ENCODE measurements around the gene ZC3H10. TPM values are rescaled to one million over a fixed set of nuclear protein-coding genes. Genes with fewer than 3 reads are reported as not detected.

ZC3H10 gene
- total RNA-seq, 2 donors from 2014 or later, result 0.99 to 11.2 TPM

DNA sequence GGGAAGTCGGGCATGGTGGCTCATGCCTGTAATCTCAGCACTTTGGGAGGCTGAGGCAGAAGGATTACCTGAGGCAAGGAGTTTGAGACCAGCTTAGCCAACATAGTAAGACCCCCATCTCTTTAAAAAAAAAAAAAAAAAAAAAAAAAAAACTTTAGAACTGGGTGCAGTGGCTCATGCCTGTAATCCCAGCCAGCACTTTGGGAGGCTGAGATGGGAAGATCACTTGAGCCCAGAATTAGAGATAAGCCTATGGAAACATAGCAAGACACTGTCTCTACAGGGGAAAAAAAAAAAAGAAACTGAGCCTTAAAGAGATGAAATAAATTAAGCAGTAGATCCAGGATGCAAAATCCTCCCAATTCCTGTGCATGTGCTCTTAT is 15.4 kb upstream of the ZC3H10 start:
- intact Hi-C loops (cut with DNase I), result no loop called here
- no peaks in the 10 kb centered on the region for H3K9me3 ChIP-seq
- peaks cover 0 to 11% of the 10 kb centered on the region in 2 donors for H3K36me3 ChIP-seq (replicated peaks in 1 of 2; ENCODE audit: insufficient read depth in 1 of 2, low read depth in 2 of 2)
- H3K4me1 ChIP-seq, result peaks cover 24% of the 10 kb centered on the region
- TF ChIP-seq POLR2A (IDR thresholded peaks at IDR 0.05), result no peak
- TF ChIP-seq, protein P1, sequence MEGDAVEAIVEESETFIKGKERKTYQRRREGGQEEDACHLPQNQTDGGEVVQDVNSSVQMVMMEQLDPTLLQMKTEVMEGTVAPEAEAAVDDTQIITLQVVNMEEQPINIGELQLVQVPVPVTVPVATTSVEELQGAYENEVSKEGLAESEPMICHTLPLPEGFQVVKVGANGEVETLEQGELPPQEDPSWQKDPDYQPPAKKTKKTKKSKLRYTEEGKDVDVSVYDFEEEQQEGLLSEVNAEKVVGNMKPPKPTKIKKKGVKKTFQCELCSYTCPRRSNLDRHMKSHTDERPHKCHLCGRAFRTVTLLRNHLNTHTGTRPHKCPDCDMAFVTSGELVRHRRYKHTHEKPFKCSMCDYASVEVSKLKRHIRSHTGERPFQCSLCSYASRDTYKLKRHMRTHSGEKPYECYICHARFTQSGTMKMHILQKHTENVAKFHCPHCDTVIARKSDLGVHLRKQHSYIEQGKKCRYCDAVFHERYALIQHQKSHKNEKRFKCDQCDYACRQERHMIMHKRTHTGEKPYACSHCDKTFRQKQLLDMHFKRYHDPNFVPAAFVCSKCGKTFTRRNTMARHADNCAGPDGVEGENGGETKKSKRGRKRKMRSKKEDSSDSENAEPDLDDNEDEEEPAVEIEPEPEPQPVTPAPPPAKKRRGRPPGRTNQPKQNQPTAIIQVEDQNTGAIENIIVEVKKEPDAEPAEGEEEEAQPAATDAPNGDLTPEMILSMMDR (IDR thresholded peaks at IDR 0.05), result no peak
- H3K4me3 ChIP-seq, result no peak overlapping the region
- ATAC-seq (no peak), DNase-seq (no peak)
- peak overlapping the region in 1 of 4 donors; percentile 82 for H3K27ac ChIP-seq
- no peaks in the 10 kb centered on the region for H3K27me3 ChIP-seq
- WGBS, 2 donors, result 21 to 35% methylated on average over 1 of the region's 1 CpG

DNA sequence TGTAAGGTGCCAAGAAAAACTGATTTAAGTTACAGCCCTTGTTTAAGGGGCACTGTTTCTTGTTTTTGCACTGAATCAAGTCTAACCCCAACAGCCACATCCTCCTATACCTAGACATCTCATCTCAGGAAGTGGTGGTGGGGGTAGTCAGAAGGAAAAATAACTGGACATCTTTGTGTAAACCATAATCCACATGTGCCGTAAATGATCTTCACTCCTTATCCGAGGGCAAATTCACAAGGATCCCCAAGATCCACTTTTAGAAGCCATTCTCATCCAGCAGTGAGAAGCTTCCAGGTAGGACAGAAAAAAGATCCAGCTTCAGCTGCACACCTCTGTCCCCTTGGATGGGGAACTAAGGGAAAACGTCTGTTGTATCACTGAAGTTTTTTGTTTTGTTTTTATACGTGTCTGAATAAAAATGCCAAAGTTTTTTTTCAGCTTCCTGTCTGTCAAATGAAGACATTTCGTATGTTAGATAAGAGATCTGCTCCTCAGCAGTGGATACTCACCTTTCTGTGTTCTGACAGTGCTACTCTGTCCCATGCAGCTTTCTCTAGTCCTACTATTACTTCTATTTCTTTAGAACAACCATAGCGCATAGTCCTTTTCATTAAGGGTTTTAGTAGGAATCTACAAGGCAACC is 14.9 kb upstream of the ZC3H10 start:
- 24% methylated on average over 6 of the region's 6 CpGs for WGBS, 2 donors
- H3K9me3 ChIP-seq, result no peaks in the 10 kb centered on the region
- H3K4me1 ChIP-seq, result peaks cover 24% of the 10 kb centered on the region
- ATAC-seq (no peak), DNase-seq (no peak)
- TF ChIP-seq, protein P1 (IDR thresholded peaks at IDR 0.05), result no peak
- TF ChIP-seq POLR2A (IDR thresholded peaks at IDR 0.05), result no peak
- peak overlapping the region in 3 of 4 donors; percentile 82 to 85 (median 82) for H3K27ac ChIP-seq
- H3K4me3 ChIP-seq, result peak overlapping the region in 1 of 2 donors; percentile 25
- peaks cover 0 to 16% of the 10 kb centered on the region in 2 donors for H3K36me3 ChIP-seq (replicated peaks in 1 of 2; ENCODE audit: insufficient read depth in 1 of 2, low read depth in 2 of 2)
- H3K27me3 ChIP-seq, result no peaks in the 10 kb centered on the region
- intact Hi-C loops (cut with DNase I), result no loop called here

DNA sequence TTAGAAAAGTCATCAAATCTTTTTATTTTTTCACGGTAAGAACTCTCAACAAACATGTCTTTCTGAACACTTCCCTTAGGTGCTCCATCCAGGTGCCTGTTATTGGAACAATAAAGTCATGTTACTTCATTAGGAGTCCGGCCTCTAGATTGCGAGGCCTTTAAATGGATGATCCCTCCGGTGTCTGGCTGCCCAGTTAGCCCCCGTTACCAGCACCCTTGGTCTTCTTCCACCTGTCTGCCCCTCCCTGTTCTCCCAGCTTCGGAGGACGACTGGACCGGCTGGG is 14.3 kb upstream of the ZC3H10 start:
- intact Hi-C loops (cut with DNase I), result no loop called here
- WGBS, 2 donors, result 0 to 2% methylated on average over 8 of the region's 8 CpGs
- no peak for DNase-seq
- Histone ChIP-seq H3K27me3 (no peaks in the 10 kb centered on the region), H3K36me3 (replicated peaks in 1 of 2; ENCODE audit: insufficient read depth in 1 of 2, low read depth in 2 of 2) (peaks cover 0 to 22% of the 10 kb centered on the region in 2 donors), H3K27ac (peak overlapping the region; percentile 78 to 85 (median 82)), H3K9me3 (no peaks in the 10 kb centered on the region), H3K4me1 (peaks cover 24% of the 10 kb centered on the region), H3K4me3 (peak overlapping the region in 1 of 2 donors; percentile 25)
- no peak for ATAC-seq
- TF ChIP-seq, protein P1 (IDR thresholded peaks at IDR 0.05), result no peak
- TF ChIP-seq POLR2A (IDR thresholded peaks at IDR 0.05), result no peak

DNA sequence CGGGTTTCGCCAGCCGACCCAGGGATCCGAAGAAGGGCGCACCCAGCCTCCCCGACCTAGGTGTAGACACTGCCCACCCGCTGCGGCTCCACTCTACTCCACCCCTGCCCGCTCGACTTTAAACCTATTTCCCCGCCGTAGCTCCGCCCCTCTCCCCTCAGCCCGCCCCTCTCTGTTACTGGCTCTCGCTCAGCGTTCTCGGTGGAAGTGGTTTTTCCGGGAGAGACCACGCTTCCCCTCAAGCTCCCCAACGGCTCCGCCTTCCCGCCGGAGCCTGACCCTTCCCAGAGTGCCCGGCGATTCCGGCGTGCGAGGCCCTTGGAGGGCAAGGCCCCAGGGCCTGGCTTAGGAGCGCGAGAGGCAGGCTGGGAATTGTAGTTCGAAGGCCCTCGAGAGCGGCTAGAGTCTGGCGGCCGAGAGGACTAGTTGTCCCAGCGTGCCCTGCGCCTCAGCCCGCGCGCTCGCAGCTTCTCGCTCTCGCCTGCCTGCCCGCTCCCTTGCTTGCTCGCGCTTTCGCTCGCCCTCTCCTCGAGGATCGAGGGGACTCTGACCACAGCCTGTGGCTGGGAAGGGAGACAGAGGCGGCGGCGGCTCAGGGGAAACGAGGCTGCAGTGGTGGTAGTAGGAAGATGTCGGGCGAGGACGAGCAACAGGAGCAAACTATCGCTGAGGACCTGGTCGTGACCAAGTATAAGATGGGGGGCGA is 13.8 kb upstream of the ZC3H10 start, which contains the start of gene PA2G4:
PA2G4 (plus strand) TSS at position 451 of the 706 bp plus-strand sequence; CDS start at position 630, 179 bp downstream.
- peak; percentile 84 to 98 (median 97) for TF ChIP-seq POLR2A (IDR thresholded peaks at IDR 0.05)
- TF ChIP-seq, protein P1 (IDR thresholded peaks at IDR 0.05), result peak in 2 of 7 experiments; percentile 21
- Histone ChIP-seq H3K4me1 (peaks cover 24% of the 10 kb centered on the region), H3K27ac (peak within 1 kb of the TSS; percentile 78 to 85 (median 82)), H3K4me3 (peak within 1 kb of the TSS; percentile 73 to 81), H3K9me3 (no peaks in the 10 kb centered on the region), H3K27me3 (no peaks in the 10 kb centered on the region), H3K36me3 (replicated peaks in 1 of 2; ENCODE audit: insufficient read depth in 1 of 2, low read depth in 2 of 2) (peaks cover 0 to 25% of the 10 kb centered on the region in 2 donors)
- peak; percentile 97 for ATAC-seq
- intact Hi-C loops (cut with DNase I), result no loop called here
- WGBS, 2 donors, result 1 to 2% methylated on average over 30 to 60 of the region's 60 CpGs
- DNase-seq, result peak; percentile 97 to 99 (median 98)

Measured in body of pancreas (tissue), 4 donors.